SK-N-SH treated with all-trans-retinoic acid at 6 μM for 48 hours (cell line): ENCODE data around the gene WDR7.

Experiments used
- ARNTL ChIP-seq: fragments of 450-650 bp; formaldehyde crosslinking; IDR thresholded peaks from 2 replicates; pipeline ENCODE4 v1.5.0; 2020; ENCODE audit warnings: low read depth, mild to moderate bottlenecking, moderate library complexity, borderline replicate concordance
- BACH2 ChIP-seq: fragments of 250-450 bp; sonication (Bioruptor Pico); IDR thresholded peaks from 2 replicates; pipeline ENCODE4 v1.9.0; 2021; ENCODE audit warnings: mild to moderate bottlenecking, borderline replicate concordance
- CREB5 ChIP-seq: fragments of 250-450 bp; sonication (Bioruptor Pico); IDR thresholded peaks from 2 replicates; pipeline ENCODE4 v1.5.1; 2020; ENCODE audit warnings: low read depth, mild to moderate bottlenecking, moderate library complexity
- CSDC2 ChIP-seq: fragments of 250-450 bp; sonication (Bioruptor Pico); IDR thresholded peaks from 2 replicates; pipeline ENCODE4 v1.5.0; 2020; ENCODE audit warnings: mild to moderate bottlenecking, moderate library complexity
- ESRRG ChIP-seq: fragments of 250-450 bp; sonication (Bioruptor Pico); IDR thresholded peaks from 2 replicates; pipeline ENCODE4 v1.6.1; 2021; ENCODE audit warnings: mild to moderate bottlenecking
- PATZ1 ChIP-seq: fragments of 250-450 bp; sonication (Bioruptor Pico); IDR thresholded peaks from 2 replicates; pipeline ENCODE4 v1.8.0; 2020; ENCODE audit warnings: mild to moderate bottlenecking, moderate library complexity, borderline replicate concordance
- RARB ChIP-seq: fragments of 250-450 bp; sonication (Bioruptor Pico); IDR thresholded peaks from 2 replicates; pipeline ENCODE4 v1.8.0; 2021; ENCODE audit warnings: mild to moderate bottlenecking, moderate library complexity
- SNAI2 ChIP-seq: fragments of 250-450 bp; sonication (Bioruptor Pico); IDR thresholded peaks from 2 replicates; pipeline ENCODE4 v1.5.0; 2020; ENCODE audit warnings: mild to moderate bottlenecking, moderate library complexity
- TCF4 ChIP-seq: fragments of 250-450 bp; sonication (Bioruptor Pico); IDR thresholded peaks from 2 replicates; pipeline ENCODE4 v1.8.0; 2021; ENCODE audit warnings: mild to moderate bottlenecking, moderate library complexity, borderline replicate concordance
- ZC3H10 ChIP-seq: fragments of 250-450 bp; sonication (Bioruptor Pico); IDR thresholded peaks from 2 replicates; pipeline ENCODE4 v1.5.1; 2021; ENCODE audit warnings: mild to moderate bottlenecking, moderate library complexity
- ZFP3 ChIP-seq: fragments of 250-450 bp; sonication (Bioruptor Pico); IDR thresholded peaks from 2 replicates; pipeline ENCODE4 v1.5.0; 2020; ENCODE audit warnings: mild to moderate bottlenecking, moderate library complexity
- ZFP30 ChIP-seq: fragments of 450-650 bp; formaldehyde crosslinking; IDR thresholded peaks from 2 replicates; pipeline ENCODE4 v1.5.0; 2022; ENCODE audit warnings: mild to moderate bottlenecking, moderate library complexity

DNA sequence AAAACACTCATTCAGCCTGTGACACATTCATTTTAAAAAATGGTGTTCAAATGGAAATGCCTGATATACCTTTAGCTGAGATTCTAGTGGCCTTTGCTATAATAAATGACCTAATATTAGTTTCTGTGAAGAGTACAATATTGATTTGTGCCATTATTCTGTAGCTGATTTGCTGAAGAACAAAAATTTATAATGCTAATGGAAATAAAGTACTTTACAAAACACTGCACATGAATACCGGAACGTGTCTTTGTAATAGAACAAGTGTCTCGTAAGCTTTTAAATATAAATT is 138.7 kb downstream of the WDR7 start:
- TF ChIP-seq PATZ1: no peak
- no peak for TF ChIP-seq BACH2 (CRISPR knock-in tag)
- TF ChIP-seq CREB5: no peak
- no peak for TF ChIP-seq ARNTL
- no peak for TF ChIP-seq ZC3H10
- TF ChIP-seq ESRRG (CRISPR knock-in tag): no peak
- no peak for TF ChIP-seq TCF4
- TF ChIP-seq CSDC2: no peak
- no peak for TF ChIP-seq ZFP3 (CRISPR knock-in tag)
- no peak for TF ChIP-seq RARB (CRISPR knock-in tag)
- no peak for TF ChIP-seq SNAI2
- TF ChIP-seq ZFP30 (CRISPR knock-in tag): no peak
